GM18858 (cell line): ENCODE results near the gene SETD9.

Experiments
- ATAC-seq: cut with Tn5 transposase; IDR thresholded peaks from one replicate; pipeline ENCODE4 v1.9.1; 2021; ENCODE audit not compliant: unreplicated experiment

Gene SETD9

DNA sequence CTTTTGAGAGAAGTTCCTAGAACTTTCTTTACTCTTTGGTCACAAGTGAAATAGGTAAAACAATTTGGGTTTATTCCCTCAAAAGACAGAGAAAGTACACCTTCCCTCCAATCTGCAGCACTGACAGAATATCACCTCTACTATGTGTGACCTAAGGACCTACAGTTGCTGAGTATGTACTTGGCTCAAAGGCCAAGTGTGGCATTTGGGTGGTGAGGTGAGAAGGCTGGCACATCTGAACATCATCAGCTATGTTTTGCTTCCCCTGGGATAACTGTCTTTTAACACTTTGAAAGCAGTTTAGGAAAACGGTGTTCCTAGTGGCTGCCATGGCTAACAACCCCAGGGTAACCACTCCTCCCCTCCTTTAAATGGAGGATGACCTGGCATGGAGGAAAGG lies 24.9 kb downstream of the SETD9 start:
- ATAC-seq = no peak

DNA sequence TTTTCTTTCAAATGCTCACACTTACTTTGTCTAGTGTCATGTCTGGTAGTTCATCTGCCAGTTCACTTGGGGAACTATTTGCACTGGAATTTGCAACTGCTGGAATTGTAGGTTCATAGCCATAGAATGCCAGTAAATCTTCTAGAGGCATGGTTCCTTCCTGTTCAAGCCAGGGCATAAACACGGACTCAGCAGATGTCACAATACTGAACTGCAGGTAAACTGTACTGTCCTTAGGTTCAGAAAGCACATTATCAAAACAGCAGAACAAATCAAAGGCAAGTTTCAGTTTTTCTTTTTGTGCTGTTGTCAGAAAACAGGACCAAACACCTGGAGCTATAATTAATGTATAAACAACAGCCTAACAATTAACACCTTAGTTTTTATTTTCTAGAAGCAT lies 29.5 kb downstream of the SETD9 start:
- ATAC-seq = no peak

DNA sequence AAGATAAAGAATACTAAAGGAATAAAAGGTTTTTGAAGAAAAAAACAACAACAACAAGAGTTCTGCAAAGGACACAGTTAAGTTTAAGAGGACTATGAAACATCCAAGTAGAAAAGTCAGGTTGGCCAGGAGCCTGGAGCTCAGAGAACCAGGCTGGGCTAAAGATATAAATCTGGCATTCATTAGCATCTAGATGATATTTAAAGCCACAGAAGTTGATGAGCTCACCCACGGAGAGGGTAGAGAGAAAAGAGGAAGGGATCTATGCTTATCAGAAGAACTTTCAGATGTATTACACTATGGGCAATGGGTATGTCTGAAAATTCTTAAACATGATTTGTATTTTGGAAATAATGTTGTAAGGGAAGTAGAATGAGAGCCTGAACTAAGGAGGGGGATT lies 32.6 kb downstream of the SETD9 start:
- ATAC-seq = no peak

DNA sequence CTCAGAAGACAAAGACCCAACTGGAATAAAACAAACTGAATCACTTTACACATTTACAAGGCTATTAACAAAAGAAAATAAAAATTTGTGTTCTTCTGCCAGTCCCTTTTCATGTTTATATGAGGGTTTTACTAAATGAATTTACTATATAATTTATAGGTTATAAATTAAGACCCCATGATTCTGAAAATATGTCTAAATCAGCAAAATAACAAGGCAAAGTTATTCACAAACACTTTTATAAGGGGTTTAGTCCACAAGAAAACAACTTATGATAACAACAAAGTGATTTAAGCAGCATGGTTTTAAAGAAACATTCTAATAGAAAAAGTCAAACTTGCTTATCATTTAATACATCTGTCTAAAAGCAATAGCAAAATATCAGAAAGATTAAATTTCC lies 37.7 kb downstream of the SETD9 start:
- no peak for ATAC-seq

DNA sequence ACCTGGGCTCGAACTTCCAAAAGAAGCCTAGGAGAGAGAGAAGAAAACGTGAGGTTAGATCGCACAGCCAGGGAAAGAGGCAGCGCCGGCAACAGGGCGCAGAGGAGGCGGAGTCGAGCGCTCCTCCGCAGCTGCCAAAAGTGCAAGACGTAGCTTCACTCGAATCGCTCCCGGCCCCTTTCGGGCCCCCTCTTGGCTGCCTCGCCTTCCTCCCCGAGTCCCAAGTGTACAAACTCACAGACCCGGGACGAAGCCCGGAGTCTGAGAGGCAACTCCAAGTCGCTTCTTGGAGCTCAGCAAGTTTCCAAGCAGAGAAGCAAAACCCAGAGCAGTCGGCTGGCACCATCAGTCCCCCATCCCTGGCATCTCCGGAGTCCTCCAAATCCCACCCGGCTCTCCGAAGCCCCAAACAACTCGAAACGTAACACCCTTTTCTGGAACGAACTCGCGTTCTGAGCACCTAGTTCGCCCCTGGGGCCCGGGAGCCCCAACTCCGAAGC lies 41.3 kb downstream of the SETD9 start:
- ATAC-seq = peak; percentile 41

DNA sequence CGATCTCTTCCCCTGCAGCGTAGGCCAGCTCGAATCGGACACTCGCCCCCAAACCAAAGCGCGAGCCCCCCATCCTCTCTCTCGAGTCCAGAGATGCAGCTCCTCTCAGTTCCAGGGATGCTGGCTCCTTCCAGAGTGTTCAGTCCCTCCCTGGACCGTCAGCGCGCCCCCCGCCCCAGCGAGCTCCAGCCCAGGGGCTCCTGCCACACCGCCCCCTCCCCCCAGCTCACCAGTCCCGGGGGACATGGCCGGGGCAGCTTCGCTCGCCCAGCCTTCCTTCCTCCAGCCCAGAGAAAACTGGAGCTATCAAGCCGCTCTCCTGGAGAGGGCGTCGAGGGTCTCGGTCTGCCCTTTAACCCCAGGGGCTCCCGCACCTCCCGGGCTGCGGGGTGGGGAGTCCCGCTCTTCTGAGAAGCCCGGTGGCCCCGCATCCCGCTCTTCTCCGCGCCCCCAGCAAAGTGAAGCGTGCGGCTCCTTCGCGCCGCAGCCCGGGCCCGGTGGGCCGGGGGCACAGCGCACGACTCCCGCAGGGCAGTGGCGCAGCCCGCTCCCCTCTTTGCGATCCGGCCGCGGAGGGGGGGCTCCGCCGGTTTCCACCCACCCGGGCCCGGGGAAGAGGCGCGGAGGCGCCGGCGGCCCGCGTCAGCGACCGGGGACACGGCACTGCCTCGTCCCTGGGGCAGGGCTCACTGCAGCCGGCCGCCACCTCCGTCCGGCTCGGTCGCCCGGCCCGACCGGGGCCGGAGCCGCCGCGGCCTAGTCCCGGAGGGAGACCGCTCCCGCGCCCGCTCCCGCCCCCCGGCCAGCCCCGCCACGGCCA lies 41.9 kb downstream of the SETD9 start:
- ATAC-seq = peak; percentile 35

DNA sequence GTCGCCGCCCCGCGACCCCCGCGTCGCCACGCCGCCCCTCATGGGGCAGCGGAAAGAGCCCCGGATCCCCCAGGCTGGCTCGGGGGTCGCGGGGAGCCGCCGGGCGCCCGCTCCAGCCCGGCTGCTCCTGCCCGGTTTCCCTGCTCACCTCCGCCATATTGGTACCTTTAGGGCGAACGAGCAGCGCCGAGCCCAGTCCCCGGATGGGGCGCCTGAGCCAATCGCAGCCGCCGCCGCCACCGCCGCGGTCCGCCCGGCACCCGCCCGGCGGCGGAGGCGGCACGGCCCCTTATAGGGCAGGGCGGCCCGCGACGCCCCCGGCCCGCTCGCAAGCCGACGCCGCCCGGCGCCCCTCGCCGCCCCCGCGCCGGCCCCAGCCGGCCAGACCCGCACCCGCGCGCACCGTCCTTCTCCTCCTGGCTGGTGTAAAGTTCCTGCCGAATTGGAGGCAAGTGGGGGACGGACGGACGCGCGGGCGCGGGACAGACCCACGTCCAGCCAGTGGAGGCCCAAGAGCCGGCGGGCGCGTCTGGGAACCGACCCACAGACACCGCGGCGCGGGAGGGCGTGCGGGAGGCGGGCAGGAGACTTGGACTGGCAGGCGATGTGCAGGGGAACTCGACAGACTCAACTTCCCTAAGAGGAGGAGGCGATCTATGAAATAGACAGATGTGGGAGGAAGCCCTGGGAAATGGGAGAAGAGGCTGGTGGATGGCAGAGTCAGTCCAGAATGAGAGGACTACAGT lies 42.7 kb downstream of the SETD9 start, which contains the start of gene MIER3:
TSS of gene MIER3 (minus strand) at position 178 of the 746 bp plus-strand sequence. CDS start at position 157, 21 bp downstream.
- peak; percentile 85 for ATAC-seq

DNA sequence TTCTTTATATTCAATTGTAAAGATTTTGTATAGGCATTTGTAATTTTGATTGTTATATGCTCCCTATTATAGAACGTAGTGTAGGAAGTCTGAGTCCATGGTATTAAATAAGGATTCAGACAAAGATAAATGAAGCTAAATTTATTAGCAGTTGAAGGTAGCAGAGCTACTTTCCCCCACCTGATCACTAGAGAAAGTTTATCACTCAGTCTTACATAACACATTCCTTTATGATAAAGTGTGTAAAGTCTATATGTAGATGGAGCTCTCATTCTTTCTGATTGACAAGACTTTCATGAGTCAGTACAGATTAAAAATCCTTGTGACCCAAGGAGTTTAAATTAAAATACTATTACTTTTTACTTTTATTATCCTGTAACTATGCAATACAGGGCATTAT lies 44.9 kb downstream of the SETD9 start:
- ATAC-seq = no peak

DNA sequence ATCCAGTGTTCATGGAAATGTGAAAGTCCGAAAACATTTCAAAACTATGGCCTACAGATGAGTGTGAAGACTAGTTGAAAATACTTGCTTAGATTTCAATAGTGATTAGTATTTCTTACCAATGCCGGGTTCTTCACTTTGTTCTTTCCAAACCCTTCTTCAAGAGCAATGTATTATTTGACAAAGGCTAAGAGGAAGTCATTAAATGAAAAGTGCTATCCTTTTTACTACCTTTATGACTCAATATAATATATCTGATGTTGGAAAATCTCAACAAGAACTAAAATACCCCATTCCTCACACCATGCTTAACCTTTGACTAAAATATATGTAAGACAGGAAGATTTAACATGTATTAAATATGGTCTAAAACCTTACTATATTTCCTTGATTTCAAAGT lies 49.2 kb downstream of the SETD9 start:
- ATAC-seq = no peak

DNA sequence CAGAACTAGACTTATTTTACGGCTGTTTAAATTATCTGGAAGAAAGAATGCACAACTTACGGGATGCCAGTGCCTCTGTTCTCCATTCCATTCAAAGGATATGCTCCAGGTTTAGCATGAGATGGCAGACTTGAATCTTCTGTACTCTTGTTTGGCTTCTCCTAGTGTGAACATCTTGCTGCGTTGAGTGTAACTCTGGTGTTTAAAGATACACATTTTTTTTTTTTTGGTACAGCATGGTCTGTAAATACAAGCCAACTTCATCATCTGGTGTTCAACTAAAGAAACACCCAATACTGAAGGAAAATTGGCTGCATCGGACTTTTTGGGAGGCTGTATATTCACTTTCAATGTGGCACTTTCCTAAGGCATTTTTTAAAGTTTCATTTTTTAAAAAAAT lies 49.9 kb downstream of the SETD9 start:
- no peak for ATAC-seq

DNA sequence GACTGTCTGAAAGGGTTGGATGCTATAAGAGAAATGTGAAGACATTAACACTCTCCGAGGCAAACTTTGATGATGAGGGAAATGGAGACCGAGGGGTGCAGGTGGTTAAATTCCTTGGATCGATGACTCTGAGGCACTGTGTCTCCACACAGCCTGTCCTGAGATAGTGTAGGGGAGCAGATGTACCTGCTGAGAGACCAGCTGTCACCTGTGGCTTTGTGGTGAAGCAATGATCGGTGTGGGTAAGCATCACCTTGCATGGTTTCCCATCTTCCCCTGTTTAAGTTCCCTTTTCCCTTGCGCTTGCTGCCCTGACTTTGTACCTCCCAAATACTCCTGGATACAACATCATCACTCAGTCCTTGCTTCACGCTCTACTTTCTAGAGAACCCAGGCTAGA lies 52.4 kb downstream of the SETD9 start:
- no peak for ATAC-seq

DNA sequence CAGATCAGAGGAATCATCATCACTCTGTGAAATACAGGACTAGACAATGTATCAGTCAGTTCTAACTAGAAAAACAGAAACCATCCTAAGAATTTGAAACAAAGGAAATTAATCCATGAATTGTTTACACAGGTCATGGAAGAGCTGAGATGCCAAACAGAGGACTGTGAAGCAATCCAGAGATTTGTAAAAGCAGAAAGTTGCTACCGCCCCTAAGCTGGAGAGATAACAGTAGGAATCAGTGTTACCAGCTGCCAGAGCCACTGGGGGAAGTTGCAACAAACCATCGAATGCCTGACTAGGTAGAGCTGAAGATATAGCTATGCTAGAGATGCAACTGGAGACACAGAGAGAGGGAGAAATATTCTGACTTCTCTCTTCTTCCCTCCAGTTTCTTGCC lies 52.9 kb downstream of the SETD9 start:
- ATAC-seq = no peak

DNA sequence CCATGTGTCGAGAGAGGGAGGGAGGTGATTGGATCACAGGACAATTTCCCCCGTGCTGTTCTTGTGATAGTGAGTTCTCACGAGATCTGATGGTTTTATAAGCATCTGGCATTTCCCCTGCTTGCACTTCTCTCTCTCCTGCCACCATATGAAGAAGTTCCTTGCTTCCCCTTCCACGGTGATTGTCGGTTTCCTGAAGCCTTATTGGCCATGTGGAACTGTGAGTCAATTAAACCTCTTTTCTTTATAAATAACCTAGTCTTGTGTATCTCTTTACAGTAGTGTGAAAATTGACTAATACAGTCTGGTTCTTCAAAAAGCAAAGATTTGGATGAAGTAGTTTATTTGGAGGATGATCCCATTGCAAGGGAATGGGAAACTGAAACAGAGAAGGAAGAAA lies 53.9 kb downstream of the SETD9 start:
- ATAC-seq = no peak

DNA sequence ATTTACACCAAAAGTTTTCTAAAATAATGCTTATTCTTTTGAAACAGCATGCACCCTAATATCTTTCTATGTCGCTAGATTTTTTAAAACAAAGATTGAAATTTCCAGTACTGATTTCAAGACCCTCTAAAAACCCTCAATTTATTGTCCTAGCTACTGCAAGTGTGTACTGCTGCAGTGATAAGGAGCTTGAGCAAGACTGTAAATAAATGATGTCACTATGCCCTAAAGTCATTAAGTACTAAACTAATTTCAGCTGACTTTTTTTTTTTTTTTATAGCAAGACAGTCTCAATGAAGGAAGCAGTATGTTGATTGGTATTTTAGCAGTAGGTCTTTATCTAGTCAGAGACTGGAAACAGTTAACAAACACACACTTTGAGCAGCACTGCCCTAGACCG lies 54.8 kb downstream of the SETD9 start:
- no peak for ATAC-seq
